Karpas-422 (cell line): Measurements from ENCODE around the gene BCL2. TPM values are rescaled to one million over a fixed set of nuclear protein-coding genes. Genes with fewer than 3 reads are reported as not detected.

Experiments used
- DNase-seq: peaks from one replicate; pipeline ENCODE4 v3.0.0-alpha.2; 2015
- H2AFZ ChIP-seq: fragments of 200-600 bp; sonication (generic); 2 replicates; pipeline ENCODE4 v1.6.1; 2014; ENCODE audit warnings: antibody characterized with exemption, low read length, mixed read lengths
- H3K27ac ChIP-seq: fragments of 200-600 bp; sonication (generic); 2 replicates; pipeline ENCODE4 v1.5.1; 2014; ENCODE audit warnings: mild to moderate bottlenecking, low read length, moderate library complexity
- H3K27me3 ChIP-seq: fragments of 200-600 bp; sonication (generic); 2 replicates; pipeline ENCODE4 v1.6.1; 2014; ENCODE audit warnings: low read length, mixed read lengths
- H3K36me3 ChIP-seq: fragments of 200-600 bp; sonication (generic); 2 replicates; pipeline ENCODE4 v1.6.1; 2014; ENCODE audit warnings: low read length, mixed read lengths; ENCODE audit not compliant: insufficient read depth
- H3K4me1 ChIP-seq: fragments of 200-600 bp; sonication (generic); 2 replicates; pipeline ENCODE4 v1.6.1; 2014; ENCODE audit warnings: mild to moderate bottlenecking, low read length, mixed read lengths
- H3K4me2 ChIP-seq: fragments of 200-600 bp; sonication (generic); 2 replicates; pipeline ENCODE4 v1.6.1; 2014; ENCODE audit warnings: low read length, low read depth, mild to moderate bottlenecking; ENCODE audit not compliant: poor library complexity, severe bottlenecking
- H3K4me3 ChIP-seq: fragments of 200-600 bp; sonication (generic); 2 replicates; pipeline ENCODE4 v1.5.1; 2014; ENCODE audit warnings: mild to moderate bottlenecking, antibody characterized with exemption, low read length, mixed read lengths
- H3K79me2 ChIP-seq: fragments of 200-600 bp; sonication (generic); 2 replicates; pipeline ENCODE4 v1.6.1; 2014; ENCODE audit warnings: mild to moderate bottlenecking, low read length, mixed read lengths
- H3K9ac ChIP-seq: fragments of 200-600 bp; sonication (generic); 2 replicates; pipeline ENCODE4 v1.6.0; 2014; ENCODE audit warnings: low read length
- H3K9me2 ChIP-seq: fragments of 200-600 bp; sonication (generic), shearing (Covaris generic); replicated peaks from 2 replicates; pipeline ENCODE4 v1.6.0; 2014; ENCODE audit warnings: mild to moderate bottlenecking, low read length, moderate library complexity; ENCODE audit not compliant: insufficient read depth
- H3K9me3 ChIP-seq: fragments of 300-700, 200-600 bp; sonication (generic); 2 replicates; pipeline ENCODE4 v1.6.1; 2014; ENCODE audit warnings: low read length, mixed read lengths
- H4K20me1 ChIP-seq: fragments of 200-600 bp; sonication (generic); 2 replicates; pipeline ENCODE4 v1.6.1; 2014; ENCODE audit warnings: mild to moderate bottlenecking, antibody characterized with exemption, low read length, low read depth; ENCODE audit not compliant: insufficient read depth
- total RNA-seq: library from RNA; depleted of rRNA; stranded (reverse); fragments of >200 nt; shearing (Covaris generic); gene quantifications from 2 replicates; pipeline ENCODE4 v1.2.3, GENCODE V29; 2014; ENCODE audit warnings: low replicate concordance

BCL2 gene
- total RNA-seq, 1 experiment from 2014 or later = 271 TPM

GRCh38 chr18:63183378-63183777 lies 136.2 kb downstream of the BCL2 start:
- H3K27me3 ChIP-seq = no peaks in the 10 kb centered on the region
- peaks cover 98% of the 10 kb centered on the region for H3K79me2 ChIP-seq
- H3K9me3 ChIP-seq = no peaks in the 10 kb centered on the region
- no peaks in the 10 kb centered on the region for H3K36me3 ChIP-seq
- peak overlapping the region; percentile 11; the same call in 1 of the 2 replicates for H3K4me3 ChIP-seq
- peak overlapping the region; percentile 70 for H3K27ac ChIP-seq
- no peak for DNase-seq
- no peak overlapping the region for H2AFZ ChIP-seq
- H4K20me1 ChIP-seq = peaks cover 56% of the 10 kb centered on the region
- H3K4me2 ChIP-seq = peak overlapping the region; percentile 54
- H3K9me2 ChIP-seq = no peaks in the 10 kb centered on the region
- peak overlapping the region; percentile 25 for H3K9ac ChIP-seq
- H3K4me1 ChIP-seq = peaks cover 100% of the 10 kb centered on the region

GRCh38 chr18:63182861-63183260 lies 136.7 kb downstream of the BCL2 start:
- Histone ChIP-seq H3K9me2 (no peaks in the 10 kb centered on the region), H3K36me3 (no peaks in the 10 kb centered on the region), H3K27ac (peak overlapping the region; percentile 70), H3K9ac (peak overlapping the region; percentile 25), H3K4me1 (peaks cover 100% of the 10 kb centered on the region), H2AFZ (no peak overlapping the region), H4K20me1 (peaks cover 61% of the 10 kb centered on the region), H3K4me2 (peak overlapping the region; percentile 54), H3K9me3 (no peaks in the 10 kb centered on the region), H3K27me3 (no peaks in the 10 kb centered on the region), H3K4me3 (peak overlapping the region; percentile 11; the same call in 1 of the 2 replicates), H3K79me2 (peaks cover 98% of the 10 kb centered on the region)
- peak; percentile 53 for DNase-seq

- H3K4me3 ChIP-seq = peak overlapping the region; percentile 26; the same call in 1 of the 2 replicates
- no peaks in the 10 kb centered on the region for H3K36me3 ChIP-seq
- H3K27ac ChIP-seq = peak overlapping the region; percentile 70
- H3K27me3 ChIP-seq = no peaks in the 10 kb centered on the region
- no peaks in the 10 kb centered on the region for H3K9me3 ChIP-seq
- H4K20me1 ChIP-seq = peaks cover 61% of the 10 kb centered on the region
- no peak overlapping the region for H2AFZ ChIP-seq
- H3K9ac ChIP-seq = peak overlapping the region; percentile 3; the same call in 1 of the 2 replicates
- H3K79me2 ChIP-seq = peaks cover 98% of the 10 kb centered on the region
- peak overlapping the region; percentile 54 for H3K4me2 ChIP-seq
- DNase-seq = peak; percentile 53
- H3K9me2 ChIP-seq = no peaks in the 10 kb centered on the region
- H3K4me1 ChIP-seq = peaks cover 100% of the 10 kb centered on the region
Measured at GRCh38 chr18:63182310-63182772, 137.2 kb downstream of the BCL2 start.

GRCh38 chr18:63181706-63182309 lies 137.8 kb downstream of the BCL2 start:
- Histone ChIP-seq H2AFZ (no peak overlapping the region), H3K4me3 (peak overlapping the region; percentile 26; the same call in 1 of the 2 replicates), H3K4me1 (peaks cover 100% of the 10 kb centered on the region), H3K27me3 (no peaks in the 10 kb centered on the region), H3K9ac (peak overlapping the region; percentile 3; the same call in 1 of the 2 replicates), H4K20me1 (peaks cover 61% of the 10 kb centered on the region), H3K36me3 (no peaks in the 10 kb centered on the region), H3K9me2 (no peaks in the 10 kb centered on the region), H3K9me3 (no peaks in the 10 kb centered on the region), H3K79me2 (peaks cover 98% of the 10 kb centered on the region), H3K27ac (peak overlapping the region; percentile 70), H3K4me2 (peak overlapping the region; percentile 54)
- peak; percentile 53 for DNase-seq

- Histone ChIP-seq H3K79me2 (peaks cover 98% of the 10 kb centered on the region), H3K27ac (peak overlapping the region; percentile 70), H3K4me2 (peak overlapping the region; percentile 54), H3K9me2 (no peaks in the 10 kb centered on the region), H3K4me3 (peak overlapping the region; percentile 3; the same call in 1 of the 2 replicates), H3K9ac (peak overlapping the region; percentile 3; the same call in 1 of the 2 replicates), H3K4me1 (peaks cover 100% of the 10 kb centered on the region), H2AFZ (no peak overlapping the region), H4K20me1 (peaks cover 61% of the 10 kb centered on the region), H3K27me3 (no peaks in the 10 kb centered on the region), H3K36me3 (no peaks in the 10 kb centered on the region), H3K9me3 (no peaks in the 10 kb centered on the region)
- DNase-seq = peak; percentile 76
Measured at GRCh38 chr18:63180971-63181376, 138.6 kb downstream of the BCL2 start.

- Histone ChIP-seq H3K9me3 (no peaks in the 10 kb centered on the region), H3K27ac (peak overlapping the region; percentile 70), H3K4me3 (0 out of 2 replicates have a peak overlapping the region, but pooled peaks have one; percentile 3), H3K9ac (no peak overlapping the region), H3K27me3 (no peaks in the 10 kb centered on the region), H2AFZ (no peak overlapping the region), H3K36me3 (no peaks in the 10 kb centered on the region), H4K20me1 (peaks cover 61% of the 10 kb centered on the region), H3K4me2 (peak overlapping the region; percentile 54), H3K9me2 (no peaks in the 10 kb centered on the region), H3K4me1 (peaks cover 100% of the 10 kb centered on the region), H3K79me2 (peaks cover 98% of the 10 kb centered on the region)
- no peak for DNase-seq
Measured at GRCh38 chr18:63180321-63180720, 139.2 kb downstream of the BCL2 start.

- peaks cover 97% of the 10 kb centered on the region for H3K4me1 ChIP-seq
- no peak overlapping the region for H3K4me3 ChIP-seq
- no peak overlapping the region for H2AFZ ChIP-seq
- H4K20me1 ChIP-seq = peaks cover 54% of the 10 kb centered on the region
- H3K4me2 ChIP-seq = peak overlapping the region; percentile 24
- no peak overlapping the region for H3K9ac ChIP-seq
- H3K36me3 ChIP-seq = no peaks in the 10 kb centered on the region
- no peaks in the 10 kb centered on the region for H3K27me3 ChIP-seq
- H3K27ac ChIP-seq = peak overlapping the region; percentile 50; the same call in 1 of the 2 replicates
- no peaks in the 10 kb centered on the region for H3K9me3 ChIP-seq
- H3K79me2 ChIP-seq = peaks cover 98% of the 10 kb centered on the region
- no peak for DNase-seq
- no peaks in the 10 kb centered on the region for H3K9me2 ChIP-seq
Measured at GRCh38 chr18:63179422-63179821, 140.1 kb downstream of the BCL2 start.

- H4K20me1 ChIP-seq = peaks cover 50% of the 10 kb centered on the region
- H3K9me2 ChIP-seq = no peaks in the 10 kb centered on the region
- peak overlapping the region; percentile 50; the same call in 1 of the 2 replicates for H3K27ac ChIP-seq
- no peak overlapping the region for H3K4me3 ChIP-seq
- no peaks in the 10 kb centered on the region for H3K36me3 ChIP-seq
- peaks cover 95% of the 10 kb centered on the region for H3K4me1 ChIP-seq
- no peaks in the 10 kb centered on the region for H3K27me3 ChIP-seq
- H3K79me2 ChIP-seq = peaks cover 97% of the 10 kb centered on the region
- H3K4me2 ChIP-seq = peak overlapping the region; percentile 24
- no peak overlapping the region for H3K9ac ChIP-seq
- no peak overlapping the region for H2AFZ ChIP-seq
- H3K9me3 ChIP-seq = no peaks in the 10 kb centered on the region
- no peak for DNase-seq
Measured at GRCh38 chr18:63178971-63179370, 140.6 kb downstream of the BCL2 start.
